Myocyte (in vitro differentiated cells): ENCODE measurements around the gene KRCC1. TPM values are rescaled to one million over a fixed set of nuclear protein-coding genes. Genes with fewer than 3 reads are reported as not detected.
"Not testable (repeated sequence)": the region's sequence is repeated elsewhere in the genome, so short reads cannot be mapped to it uniquely, and the experiment has no call there.

Experiments used
- DNase-seq: peaks from one replicate; pipeline ENCODE4 v3.0.0-alpha.2; 2012; ENCODE audit warnings: low read depth
- total RNA-seq: library from RNA; depleted of rRNA; stranded (reverse); fragments of >200 nt; gene quantifications from 2 replicates; pipeline ENCODE4 v1.2.3, GENCODE V29; 2014

Gene KRCC1
- total RNA-seq, 1 donor from 2014 or later, result 55.8 TPM

GRCh38 chr2:88077080-88077479, 21.5 kb upstream of the KRCC1 start:
- peak; percentile 86 for DNase-seq

GRCh38 chr2:88074854-88075292, 19.3 kb upstream of the KRCC1 start:
- DNase-seq, result peak; percentile 76

GRCh38 chr2:88074150-88074549, 18.6 kb upstream of the KRCC1 start:
- DNase-seq, result no peak

GRCh38 chr2:88071365-88071764, 15.8 kb upstream of the KRCC1 start:
- DNase-seq, result no peak

- no peak for DNase-seq
Measured at GRCh38 chr2:88070055-88070454, 14.5 kb upstream of the KRCC1 start.

- peak; percentile 51 for DNase-seq
Measured at GRCh38 chr2:88069117-88069516, 13.5 kb upstream of the KRCC1 start.

- DNase-seq, result no peak
Measured at GRCh38 chr2:88068044-88068443, 12.5 kb upstream of the KRCC1 start.

GRCh38 chr2:88067598-88067997, 12.0 kb upstream of the KRCC1 start, which contains the start of gene SMYD1:
Gene SMYD1, plus strand, starts transcription at chr2:88067825. Its CDS starts 40 bp downstream, at chr2:88067865.
- DNase-seq, result peak; percentile 91

GRCh38 chr2:88067189-88067588, 11.6 kb upstream of the KRCC1 start:
- peak; percentile 99 for DNase-seq

- peak; percentile 64 for DNase-seq
Measured at GRCh38 chr2:88066543-88066942, 11.0 kb upstream of the KRCC1 start.

GRCh38 chr2:88061295-88061694, 5.7 kb upstream of the KRCC1 start:
- DNase-seq, result no peak

- no peak for DNase-seq
Measured at GRCh38 chr2:88060907-88061275, 5.3 kb upstream of the KRCC1 start.

- peak; percentile 53 for DNase-seq
Measured at GRCh38 chr2:88059979-88060906, 4.7 kb upstream of the KRCC1 start.

GRCh38 chr2:88058191-88058590, 2.6 kb upstream of the KRCC1 start:
- no peak for DNase-seq

- no peak for DNase-seq
Measured at GRCh38 chr2:88057437-88057844, 1.9 kb upstream of the KRCC1 start.

- DNase-seq, result no peak
Measured at GRCh38 chr2:88054782-88055370, 707 bp downstream of the KRCC1 start.

GRCh38 chr2:88053934-88054781, 1.4 kb downstream of the KRCC1 start:
- no peak for DNase-seq

GRCh38 chr2:88053296-88053695, 2.3 kb downstream of the KRCC1 start:
- peak; percentile 59 for DNase-seq

- no peak for DNase-seq
Measured at GRCh38 chr2:88051792-88052191, 3.8 kb downstream of the KRCC1 start.

GRCh38 chr2:88049622-88050021, 6.0 kb downstream of the KRCC1 start:
- no peak for DNase-seq

GRCh38 chr2:88048541-88048940, 7.0 kb downstream of the KRCC1 start:
- no peak for DNase-seq

- DNase-seq, result not testable (repeated sequence)
Measured at GRCh38 chr2:88045561-88045960, 10.0 kb downstream of the KRCC1 start.
